H9 (cell line): ENCODE results near the gene RAB24. TPM values are rescaled to one million over a fixed set of nuclear protein-coding genes. Genes with fewer than 3 reads are reported as not detected.

ENCODE experiments used
- DNase-seq: peaks from one replicate; pipeline ENCODE4 v3.0.0-alpha.2; 2017
- H2AFZ ChIP-seq: one replicate; pipeline ENCODE4 v1.6.1; 2013; ENCODE audit warnings: mild to moderate bottlenecking, low read length, control low read depth, moderate library complexity
- H2AK5ac ChIP-seq: 2 replicates; pipeline ENCODE4 v1.6.1; 2013; ENCODE audit warnings: low read length, control low read depth, mixed read lengths; ENCODE audit not compliant: insufficient read length
- H2BK120ac ChIP-seq: one replicate; pipeline ENCODE4 v1.6.1; 2013; ENCODE audit warnings: low read depth, mild to moderate bottlenecking, low read length, control low read depth, inconsistent platforms; ENCODE audit not compliant: poor library complexity, severe bottlenecking
- H2BK12ac ChIP-seq: 2 replicates; pipeline ENCODE4 v1.6.1; 2013; ENCODE audit warnings: low read length, control low read depth, mixed read lengths, low read depth; ENCODE audit not compliant: insufficient read length
- H2BK15ac ChIP-seq: 2 replicates; pipeline ENCODE4 v1.6.1; 2013; ENCODE audit warnings: low read depth, low read length, control low read depth
- H2BK20ac ChIP-seq: one replicate; pipeline ENCODE4 v1.6.1; 2013; ENCODE audit warnings: low read depth, mild to moderate bottlenecking, low read length, control low read depth, inconsistent platforms; ENCODE audit not compliant: poor library complexity, severe bottlenecking
- H2BK5ac ChIP-seq: 2 replicates; pipeline ENCODE4 v1.6.1; 2013; ENCODE audit warnings: low read length, control low read depth, mixed read lengths; ENCODE audit not compliant: insufficient read length
- H3K14ac ChIP-seq: 2 replicates; pipeline ENCODE4 v1.6.1; 2013; ENCODE audit warnings: low read length, control low read depth; ENCODE audit not compliant: insufficient read depth
- H3K18ac ChIP-seq: 2 replicates; pipeline ENCODE4 v1.6.1; 2013; ENCODE audit warnings: low read depth, mild to moderate bottlenecking, mixed read lengths, low read length, control low read depth; ENCODE audit not compliant: insufficient read length
- H3K23ac ChIP-seq: 2 replicates; pipeline ENCODE4 v1.6.1; 2013; ENCODE audit warnings: low read length, control low read depth, mixed read lengths, low read depth; ENCODE audit not compliant: insufficient read length
- H3K23me2 ChIP-seq: 2 replicates; pipeline ENCODE4 v1.6.1; 2013; ENCODE audit warnings: low read depth, mild to moderate bottlenecking, mixed read lengths, low read length, control low read depth; ENCODE audit not compliant: insufficient read length, poor library complexity, severe bottlenecking
- H3K27ac ChIP-seq: 2 replicates; pipeline ENCODE4 v1.5.1; 2013; ENCODE audit warnings: low read length, control low read depth, mixed read lengths, low read depth; ENCODE audit not compliant: insufficient read length
- H3K27me3 ChIP-seq: 2 replicates; pipeline ENCODE4 v1.6.1; 2013; ENCODE audit warnings: low read length, control low read depth, inconsistent platforms; ENCODE audit not compliant: insufficient read depth
- H3K4ac ChIP-seq: 2 replicates; pipeline ENCODE4 v1.6.1; 2013; ENCODE audit warnings: low read depth, mild to moderate bottlenecking, control low read depth, inconsistent platforms, low read length, moderate library complexity
- H3K4me1 ChIP-seq: 2 replicates; pipeline ENCODE4 v1.6.1; 2013; ENCODE audit warnings: low read length, control low read depth, inconsistent platforms; ENCODE audit not compliant: insufficient read depth
- H3K4me2 ChIP-seq: 2 replicates; pipeline ENCODE4 v1.6.1; 2013; ENCODE audit warnings: low read length, control low read depth, mixed read lengths; ENCODE audit not compliant: insufficient read length, insufficient read depth
- H3K56ac ChIP-seq: 2 replicates; pipeline ENCODE4 v1.6.1; 2013; ENCODE audit warnings: low read depth, mild to moderate bottlenecking, mixed read lengths, low read length, control low read depth; ENCODE audit not compliant: insufficient read length
- H3K79me1 ChIP-seq: 2 replicates; pipeline ENCODE4 v1.6.1; 2013; ENCODE audit warnings: low read depth, mild to moderate bottlenecking, moderate library complexity, low read length, control low read depth, inconsistent platforms; ENCODE audit not compliant: insufficient read depth, poor library complexity, severe bottlenecking
- H3K79me2 ChIP-seq: 2 replicates; pipeline ENCODE4 v1.6.1; 2013; ENCODE audit warnings: low read length, control low read depth, inconsistent platforms; ENCODE audit not compliant: insufficient read depth
- H3K9ac ChIP-seq: 2 replicates; pipeline ENCODE4 v1.6.1; 2013; ENCODE audit warnings: low read length, control low read depth, mixed read lengths; ENCODE audit not compliant: insufficient read length; ENCODE audit errors: extremely low read depth
- H3K9me3 ChIP-seq: one replicate; pipeline ENCODE4 v1.6.1; 2013; ENCODE audit warnings: low read depth, low read length, inconsistent platforms; ENCODE audit not compliant: control insufficient read depth
- H3T11ph ChIP-seq: one replicate; pipeline ENCODE4 v1.6.1; 2013; ENCODE audit warnings: mild to moderate bottlenecking, low read length, control low read depth, inconsistent platforms
- H4K20me1 ChIP-seq: one replicate; pipeline ENCODE4 v1.6.1; 2013; ENCODE audit not compliant: control insufficient read depth, insufficient read length, insufficient read depth
- H4K5ac ChIP-seq: 2 replicates; pipeline ENCODE4 v1.6.1; 2013; ENCODE audit warnings: low read depth, mild to moderate bottlenecking, mixed read lengths, low read length, control low read depth; ENCODE audit not compliant: insufficient read length
- H4K8ac ChIP-seq: replicated peaks from 2 replicates; pipeline ENCODE4 v1.6.1; 2013; ENCODE audit warnings: low read length, control low read depth, mixed read lengths, low read depth; ENCODE audit not compliant: insufficient read length
- H4K91ac ChIP-seq: 2 replicates; pipeline ENCODE4 v1.6.1; 2013; ENCODE audit warnings: low read depth, mild to moderate bottlenecking, moderate library complexity, mixed read lengths, low read length, control low read depth; ENCODE audit not compliant: insufficient read length
- H3K27ac Mint-ChIP-seq, 3 experiments: 2 replicates in 2 of 3; 3 replicates in 1 of 3; pipeline ENCODE4 v1.8.0; 2020 to 2021; ENCODE audit warnings: mixed read lengths in 3 of 3, mild to moderate bottlenecking in 1 of 3, moderate library complexity in 1 of 3
- H3K27me3 Mint-ChIP-seq: 2 replicates; pipeline ENCODE4 v1.8.0; 2021; ENCODE audit warnings: low read depth, mild to moderate bottlenecking, moderate library complexity, mixed read lengths
- H3K36me3 Mint-ChIP-seq, 3 experiments: 2 replicates in 2 of 3; 3 replicates in 1 of 3; pipeline ENCODE4 v1.8.0; 2020 to 2021; ENCODE audit warnings: low read depth in 3 of 3, mixed read lengths in 3 of 3; ENCODE audit not compliant: insufficient read depth in 1 of 3
- H3K4me1 Mint-ChIP-seq, 2 experiments: 2 replicates each; pipeline ENCODE4 v1.8.0; 2020; ENCODE audit warnings: mixed read lengths in 2 of 2
- H3K4me3 Mint-ChIP-seq, 2 experiments: 2 replicates in 1 of 2; 3 replicates in 1 of 2; pipeline ENCODE4 v1.8.0; 2020 to 2021; ENCODE audit warnings: mild to moderate bottlenecking in 2 of 2, mixed read lengths in 2 of 2, moderate library complexity in 1 of 2
- H3K9me3 Mint-ChIP-seq, 2 experiments: 2 replicates in 1 of 2; 3 replicates in 1 of 2; pipeline ENCODE4 v1.8.0; 2020; ENCODE audit warnings: mild to moderate bottlenecking in 2 of 2, mixed read lengths in 2 of 2, moderate library complexity in 1 of 2
- WGBS: extraction: QIAGEN DNeasy Blood & Tissue Kit; methylation state at CpG from one replicate; pipeline ENCODE4 v1.1.7; 2013; ENCODE audit warnings: missing lambda C conversion rate, low lambda C conversion rate, mixed read lengths; ENCODE audit not compliant: insufficient read length; ENCODE audit errors: extremely low coverage; 5-methylcytosine and 5-hydroxymethylcytosine counted together
- total RNA-seq: library from RNA; stranded (reverse); gene quantifications from 2 replicates; pipeline ENCODE4 v1.2.1, GENCODE V29; 2021
- TF ChIP-seq, protein P1 (sequence below): fragments of 200-600 bp; sonication (generic); conservative IDR thresholded peaks from 3 replicates; pipeline ENCODE4 v1.8.0; 2021; ENCODE audit warnings: antibody characterized with exemption, mild to moderate bottlenecking

RAB24 gene
- total RNA-seq, 1 experiment from 2014 or later, result 17.6 TPM

DNA sequence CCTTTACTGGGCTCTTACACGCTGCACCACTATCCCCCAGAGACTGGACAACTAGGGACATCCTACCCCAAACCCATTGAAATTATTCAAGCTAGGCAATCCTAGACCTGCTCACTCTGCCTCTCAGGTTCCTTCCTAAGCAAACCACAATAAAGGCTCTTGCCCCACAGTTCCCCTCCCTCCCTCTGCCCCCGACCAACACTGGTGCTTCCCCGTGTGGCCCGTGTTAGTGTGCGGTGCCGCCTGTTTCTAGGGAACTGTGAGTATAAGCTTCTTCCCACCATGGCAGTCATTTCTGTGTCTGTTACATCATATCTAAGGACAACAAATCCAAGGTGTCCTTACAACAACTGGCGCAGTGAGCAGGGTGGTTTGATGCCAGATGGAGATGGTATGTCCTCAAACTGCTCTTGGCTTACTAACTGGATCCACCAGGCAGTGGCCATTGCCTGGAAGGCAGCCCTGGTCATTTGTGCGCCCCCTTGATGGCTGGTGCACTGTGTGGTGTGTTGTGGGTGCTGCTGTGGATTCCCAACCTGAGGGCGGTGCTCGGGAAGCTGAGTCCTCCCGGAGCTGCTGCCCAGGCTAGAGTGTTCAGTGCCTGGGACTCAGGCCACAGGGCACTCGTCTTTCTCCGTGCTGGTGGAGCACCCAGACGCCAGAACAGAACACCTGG, 16.5 kb upstream of the RAB24 start:
- Histone ChIP-seq H4K8ac (no peak overlapping the region), H3K14ac (no peak overlapping the region), H2BK120ac (no peak overlapping the region), H4K5ac (no peak overlapping the region), H2AK5ac (no peak overlapping the region), H3K9me3 (no peaks in the 10 kb centered on the region), H2BK15ac (no peak overlapping the region), H3K4me2 (no peak overlapping the region), H3K23ac (no peak overlapping the region), H4K20me1 (no peaks in the 10 kb centered on the region), H3K23me2 (no peaks in the 10 kb centered on the region), H3K4me1 (no peaks in the 10 kb centered on the region; the same call in 1 of the 2 replicates), H3K79me2 (no peaks in the 10 kb centered on the region), H2BK12ac (no peak overlapping the region), H4K91ac (no peak overlapping the region), H2BK5ac (no peak overlapping the region), H3K18ac (no peak overlapping the region), H3K4ac (no peak overlapping the region), H3K56ac (no peak overlapping the region), H2BK20ac (no peak overlapping the region), H3K9ac (no peak overlapping the region), H3K27ac (no peak overlapping the region), H3T11ph (no peak overlapping the region), H2AFZ (no peak overlapping the region), H3K79me1 (no peaks in the 10 kb centered on the region), H3K27me3 (no peaks in the 10 kb centered on the region)
- H3K4me3 Mint-ChIP-seq, result no peak overlapping the region
- no peak for DNase-seq
- WGBS, result no CpG with 5 or more reads among the region's 14 CpGs
- no peaks in the 10 kb centered on the region; a peak in 1 of 5 replicates for H3K9me3 Mint-ChIP-seq
- H3K36me3 Mint-ChIP-seq, result peaks cover 8 to 13% (median 8%) of the 10 kb centered on the region in 3 experiments; a peak in 6 of 7 replicates
- TF ChIP-seq, protein P1, sequence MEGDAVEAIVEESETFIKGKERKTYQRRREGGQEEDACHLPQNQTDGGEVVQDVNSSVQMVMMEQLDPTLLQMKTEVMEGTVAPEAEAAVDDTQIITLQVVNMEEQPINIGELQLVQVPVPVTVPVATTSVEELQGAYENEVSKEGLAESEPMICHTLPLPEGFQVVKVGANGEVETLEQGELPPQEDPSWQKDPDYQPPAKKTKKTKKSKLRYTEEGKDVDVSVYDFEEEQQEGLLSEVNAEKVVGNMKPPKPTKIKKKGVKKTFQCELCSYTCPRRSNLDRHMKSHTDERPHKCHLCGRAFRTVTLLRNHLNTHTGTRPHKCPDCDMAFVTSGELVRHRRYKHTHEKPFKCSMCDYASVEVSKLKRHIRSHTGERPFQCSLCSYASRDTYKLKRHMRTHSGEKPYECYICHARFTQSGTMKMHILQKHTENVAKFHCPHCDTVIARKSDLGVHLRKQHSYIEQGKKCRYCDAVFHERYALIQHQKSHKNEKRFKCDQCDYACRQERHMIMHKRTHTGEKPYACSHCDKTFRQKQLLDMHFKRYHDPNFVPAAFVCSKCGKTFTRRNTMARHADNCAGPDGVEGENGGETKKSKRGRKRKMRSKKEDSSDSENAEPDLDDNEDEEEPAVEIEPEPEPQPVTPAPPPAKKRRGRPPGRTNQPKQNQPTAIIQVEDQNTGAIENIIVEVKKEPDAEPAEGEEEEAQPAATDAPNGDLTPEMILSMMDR, result no peak
- no peak overlapping the region for H3K27ac Mint-ChIP-seq
- H3K4me1 Mint-ChIP-seq, result peaks cover 11 to 12% of the 10 kb centered on the region in 2 experiments
- no peaks in the 10 kb centered on the region for H3K27me3 Mint-ChIP-seq
